ENCODE results near the gene OGG1. TPM values are rescaled to one million over a fixed set of nuclear protein-coding genes. Genes with fewer than 3 reads are reported as not detected.

The OGG1 gene
- total and polyA plus RNA-seq, 9 of the 15 experiments (the other 6 are each of a cell fraction or from before 2014, with no cell fraction given): 6.6 to 33.0 (median 24.4) TPM

DNA sequence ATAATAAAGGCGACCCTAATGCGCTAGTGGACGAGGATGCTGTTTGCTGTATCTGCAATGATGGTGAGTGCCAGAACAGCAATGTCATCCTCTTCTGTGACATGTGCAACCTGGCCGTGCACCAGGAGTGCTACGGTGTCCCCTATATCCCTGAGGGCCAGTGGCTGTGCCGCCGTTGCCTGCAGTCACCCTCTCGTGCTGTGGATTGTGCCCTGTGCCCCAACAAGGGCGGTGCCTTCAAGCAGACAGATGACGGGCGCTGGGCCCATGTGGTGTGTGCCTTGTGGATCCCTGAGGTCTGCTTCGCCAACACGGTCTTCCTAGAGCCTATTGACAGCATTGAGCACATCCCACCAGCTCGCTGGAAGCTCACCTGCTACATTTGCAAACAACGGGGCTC is 10.6 kb upstream of the OGG1 start:
- H2AFZ ChIP-seq (ENCODE audit: low read depth, low read length): no peak overlapping the region
- H3K9me3 ChIP-seq (replicated peaks; ENCODE audit: control insufficient read depth, insufficient read depth, low read depth, low read length): no peaks in the 10 kb centered on the region
- WGBS (ENCODE audit: insufficient coverage, low coverage, missing lambda C conversion rate): 91% methylated on average over 15 of the region's 15 CpGs
- peaks cover 27% of the 10 kb centered on the region for H3K79me2 ChIP-seq (ENCODE audit: control insufficient read depth, insufficient read depth, low read length)
- DNase-seq (ENCODE audit: extremely low read depth in 1 of 4, low spot score in 3 of 4) (no peak), FAIRE-seq (no peak), ATAC-seq (no peak)
- H3K36me3 ChIP-seq (ENCODE audit: control insufficient read depth, insufficient read depth, low read length): peaks cover 99% of the 10 kb centered on the region
- 0 out of 2 replicates have a peak, but pooled peaks cover 11% of the 10 kb centered on the region for H4K20me1 ChIP-seq (replicated peaks; ENCODE audit: control insufficient read depth, insufficient read depth, low read length)
- peak overlapping the region in 1 of 2 experiments; percentile 14; a peak in 1 of 4 replicates for H3K9ac ChIP-seq (ENCODE audit: insufficient read depth in 1 of 2, low read depth in 2 of 2, low read length in 2 of 2)
- in situ Hi-C loops (cut with MboI) (no loop called here), intact Hi-C loops (cut with micrococcal nuclease) (no loop called here)
- no peak overlapping the region for H3K4me2 ChIP-seq (ENCODE audit: insufficient read depth, low read length)
- H3K9me1 ChIP-seq (ENCODE audit: control insufficient read depth, insufficient read depth, low read length): no peaks in the 10 kb centered on the region
- no peak overlapping the region; the same call in 2 of the 3 replicates for H3K27ac ChIP-seq (ENCODE audit: extremely low read depth, low read depth, low read length)
- POLR2A ChIA-PET: interaction anchor here (0.9 to 3.6 kb wide), 4 partner anchors 8 to 21 kb away, joined by 3 to 58 read pairs (median 8); partner anchors contain the start of genes BRPF1 and OGG1
- BruUV-seq (replicated peaks): no TSS peak
- no peaks in the 10 kb centered on the region for H3K27me3 ChIP-seq (ENCODE audit: control insufficient read depth in 2 of 2, insufficient read depth in 2 of 2, low read length in 2 of 2)
- TF ChIP-seq KDM1A (IDR thresholded peaks at IDR 0.05) (no peak), ZKSCAN3 (CRISPR knock-in tag; IDR thresholded peaks at IDR 0.05) (no peak), POLR2G (IDR thresholded peaks at IDR 0.05; ENCODE audit: low read depth, low read length) (peak; percentile 57), RBM34 (IDR thresholded peaks at IDR 0.05; ENCODE audit: borderline replicate concordance, insufficient read depth, low read length) (no peak), FOXA3 (CRISPR knock-in tag; conservative IDR thresholded peaks at IDR 0.05 in 1 of 2, IDR thresholded peaks at IDR 0.05 in 1 of 2) (no peak), ZNF764 (CRISPR knock-in tag; IDR thresholded peaks at IDR 0.05; ENCODE audit: low read depth) (no peak), RBM14 (IDR thresholded peaks at IDR 0.05; ENCODE audit: borderline replicate concordance, insufficient read depth, low read depth, low read length) (no peak), RBFOX2 (IDR thresholded peaks at IDR 0.05; ENCODE audit: low read depth, low read length) (0 out of 2 replicates have a peak, but pooled peaks have one; percentile 30), ILF3 (IDR thresholded peaks at IDR 0.05; ENCODE audit: borderline replicate concordance) (no peak)
- TF ChIP-seq, protein P1, sequence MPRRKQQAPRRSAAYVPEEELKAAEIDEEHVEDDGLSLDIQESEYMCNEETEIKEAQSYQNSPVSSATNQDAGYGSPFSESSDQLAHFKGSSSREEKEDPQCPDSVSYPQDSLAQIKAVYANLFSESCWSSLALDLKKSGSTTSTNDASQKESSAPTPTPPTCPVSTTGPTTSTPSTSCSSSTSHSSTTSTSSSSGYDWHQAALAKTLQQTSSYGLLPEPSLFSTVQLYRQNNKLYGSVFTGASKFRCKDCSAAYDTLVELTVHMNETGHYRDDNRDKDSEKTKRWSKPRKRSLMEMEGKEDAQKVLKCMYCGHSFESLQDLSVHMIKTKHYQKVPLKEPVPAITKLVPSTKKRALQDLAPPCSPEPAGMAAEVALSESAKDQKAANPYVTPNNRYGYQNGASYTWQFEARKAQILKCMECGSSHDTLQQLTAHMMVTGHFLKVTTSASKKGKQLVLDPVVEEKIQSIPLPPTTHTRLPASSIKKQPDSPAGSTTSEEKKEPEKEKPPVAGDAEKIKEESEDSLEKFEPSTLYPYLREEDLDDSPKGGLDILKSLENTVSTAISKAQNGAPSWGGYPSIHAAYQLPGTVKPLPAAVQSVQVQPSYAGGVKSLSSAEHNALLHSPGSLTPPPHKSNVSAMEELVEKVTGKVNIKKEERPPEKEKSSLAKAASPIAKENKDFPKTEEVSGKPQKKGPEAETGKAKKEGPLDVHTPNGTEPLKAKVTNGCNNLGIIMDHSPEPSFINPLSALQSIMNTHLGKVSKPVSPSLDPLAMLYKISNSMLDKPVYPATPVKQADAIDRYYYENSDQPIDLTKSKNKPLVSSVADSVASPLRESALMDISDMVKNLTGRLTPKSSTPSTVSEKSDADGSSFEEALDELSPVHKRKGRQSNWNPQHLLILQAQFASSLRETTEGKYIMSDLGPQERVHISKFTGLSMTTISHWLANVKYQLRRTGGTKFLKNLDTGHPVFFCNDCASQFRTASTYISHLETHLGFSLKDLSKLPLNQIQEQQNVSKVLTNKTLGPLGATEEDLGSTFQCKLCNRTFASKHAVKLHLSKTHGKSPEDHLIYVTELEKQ (CRISPR knock-in tag; IDR thresholded peaks at IDR 0.05): no peak
- TF ChIP-seq, protein P2, sequence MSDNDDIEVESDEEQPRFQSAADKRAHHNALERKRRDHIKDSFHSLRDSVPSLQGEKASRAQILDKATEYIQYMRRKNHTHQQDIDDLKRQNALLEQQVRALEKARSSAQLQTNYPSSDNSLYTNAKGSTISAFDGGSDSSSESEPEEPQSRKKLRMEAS (CRISPR knock-in tag; IDR thresholded peaks at IDR 0.05): no peak
- TF ChIP-seq, protein P3, sequence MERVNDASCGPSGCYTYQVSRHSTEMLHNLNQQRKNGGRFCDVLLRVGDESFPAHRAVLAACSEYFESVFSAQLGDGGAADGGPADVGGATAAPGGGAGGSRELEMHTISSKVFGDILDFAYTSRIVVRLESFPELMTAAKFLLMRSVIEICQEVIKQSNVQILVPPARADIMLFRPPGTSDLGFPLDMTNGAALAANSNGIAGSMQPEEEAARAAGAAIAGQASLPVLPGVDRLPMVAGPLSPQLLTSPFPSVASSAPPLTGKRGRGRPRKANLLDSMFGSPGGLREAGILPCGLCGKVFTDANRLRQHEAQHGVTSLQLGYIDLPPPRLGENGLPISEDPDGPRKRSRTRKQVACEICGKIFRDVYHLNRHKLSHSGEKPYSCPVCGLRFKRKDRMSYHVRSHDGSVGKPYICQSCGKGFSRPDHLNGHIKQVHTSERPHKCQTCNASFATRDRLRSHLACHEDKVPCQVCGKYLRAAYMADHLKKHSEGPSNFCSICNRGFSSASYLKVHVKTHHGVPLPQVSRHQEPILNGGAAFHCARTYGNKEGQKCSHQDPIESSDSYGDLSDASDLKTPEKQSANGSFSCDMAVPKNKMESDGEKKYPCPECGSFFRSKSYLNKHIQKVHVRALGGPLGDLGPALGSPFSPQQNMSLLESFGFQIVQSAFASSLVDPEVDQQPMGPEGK (CRISPR knock-in tag; IDR thresholded peaks at IDR 0.05; ENCODE audit: borderline replicate concordance): no peak
- peaks cover 0 to 8% of the 10 kb centered on the region in 2 experiments; a peak in 2 of 5 replicates for H3K4me1 ChIP-seq (replicated peaks in 1 of 2; ENCODE audit: control insufficient read depth in 2 of 2, insufficient read depth in 2 of 2, low read length in 2 of 2)
- CTCF ChIA-PET (ENCODE audit: low intra/inter-chr PET ratio): no interaction called here
- H3K4me3 ChIP-seq: no peak overlapping the region
